Erythroblast (primary cell): ENCODE data around the gene DBH.

Experiments
- GATA1 ChIP-seq: IDR thresholded peaks from 2 replicates; pipeline ENCODE4 v1.6.1; 2011; ENCODE audit warnings: low read depth, mild to moderate bottlenecking, control low read depth, low read length, moderate library complexity
- POLR2A ChIP-seq: IDR thresholded peaks from 2 replicates; pipeline ENCODE4 v1.6.1; 2011; ENCODE audit warnings: mild to moderate bottlenecking, low read length

DNA sequence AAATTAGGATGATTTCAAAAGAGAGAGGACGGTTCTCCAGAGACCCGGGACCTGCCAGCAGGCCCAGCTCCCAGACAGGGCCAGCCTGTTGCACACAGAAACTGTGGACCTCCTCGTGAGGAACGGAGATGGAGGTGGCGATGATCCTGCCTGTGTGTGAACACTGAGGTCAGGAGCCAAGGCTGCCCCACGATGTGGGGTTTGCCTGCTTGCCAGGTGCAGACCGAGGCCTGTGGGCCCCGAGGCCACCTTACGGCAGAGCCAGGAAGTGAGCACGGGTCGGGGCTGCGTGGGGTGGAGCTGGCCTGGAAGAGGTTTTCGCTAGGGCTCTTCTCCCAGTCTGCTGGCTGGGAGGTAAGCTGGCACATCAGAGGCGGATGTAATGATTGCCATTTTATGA is 31.3 kb upstream of the DBH start:
- TF ChIP-seq POLR2A (no peak), GATA1 (no peak)
